Measurements from ENCODE around the gene RETREG3. TPM values are rescaled to one million over a fixed set of nuclear protein-coding genes. Genes with fewer than 3 reads are reported as not detected.

RETREG3 gene
- total and polyA plus RNA-seq, 8 donors: 28.8 to 78.0 (median 41.4) TPM

DNA sequence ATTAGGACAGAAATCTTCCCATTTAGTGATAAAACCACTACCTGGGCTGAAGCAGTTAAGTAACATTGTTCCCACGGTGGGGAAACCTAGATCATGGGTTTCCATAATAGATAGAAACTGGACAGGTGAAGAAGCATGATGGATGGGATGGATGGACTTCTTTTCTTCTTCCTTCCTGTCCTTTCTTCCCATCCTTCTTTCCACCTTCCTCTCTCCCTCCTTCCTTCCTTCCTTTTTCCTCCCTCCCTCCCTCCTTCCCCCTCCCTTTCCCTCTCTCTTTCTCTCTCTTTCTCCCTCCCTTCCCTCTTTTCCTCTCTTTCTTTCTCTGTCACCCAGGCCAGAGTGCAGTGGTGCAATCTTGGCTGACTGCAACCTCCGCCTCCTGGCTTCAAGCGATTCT lies 34.7 kb downstream of the RETREG3 start:
- H3K36me3 ChIP-seq: peaks cover 3 to 37% (median 28%) of the 10 kb centered on the region in 3 donors
- no peaks in the 10 kb centered on the region for H3K9me3 ChIP-seq
- H3K4me1 ChIP-seq: peaks cover 4 to 26% (median 10%) of the 10 kb centered on the region in 3 donors
- 76 to 83% methylated on average over 3 of the region's 3 CpGs for WGBS, 2 donors
- no peak for FAIRE-seq
- no peak for DNase-seq
- ATAC-seq: no peak
- H3K27ac ChIP-seq: no peak overlapping the region
- H3K4me3 ChIP-seq: no peak overlapping the region
- TF ChIP-seq, protein P1, sequence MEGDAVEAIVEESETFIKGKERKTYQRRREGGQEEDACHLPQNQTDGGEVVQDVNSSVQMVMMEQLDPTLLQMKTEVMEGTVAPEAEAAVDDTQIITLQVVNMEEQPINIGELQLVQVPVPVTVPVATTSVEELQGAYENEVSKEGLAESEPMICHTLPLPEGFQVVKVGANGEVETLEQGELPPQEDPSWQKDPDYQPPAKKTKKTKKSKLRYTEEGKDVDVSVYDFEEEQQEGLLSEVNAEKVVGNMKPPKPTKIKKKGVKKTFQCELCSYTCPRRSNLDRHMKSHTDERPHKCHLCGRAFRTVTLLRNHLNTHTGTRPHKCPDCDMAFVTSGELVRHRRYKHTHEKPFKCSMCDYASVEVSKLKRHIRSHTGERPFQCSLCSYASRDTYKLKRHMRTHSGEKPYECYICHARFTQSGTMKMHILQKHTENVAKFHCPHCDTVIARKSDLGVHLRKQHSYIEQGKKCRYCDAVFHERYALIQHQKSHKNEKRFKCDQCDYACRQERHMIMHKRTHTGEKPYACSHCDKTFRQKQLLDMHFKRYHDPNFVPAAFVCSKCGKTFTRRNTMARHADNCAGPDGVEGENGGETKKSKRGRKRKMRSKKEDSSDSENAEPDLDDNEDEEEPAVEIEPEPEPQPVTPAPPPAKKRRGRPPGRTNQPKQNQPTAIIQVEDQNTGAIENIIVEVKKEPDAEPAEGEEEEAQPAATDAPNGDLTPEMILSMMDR (IDR thresholded peaks at IDR 0.05): no peak
- intact Hi-C loops (cut with DNase I): no loop called here
- H3K27me3 ChIP-seq: no peaks in the 10 kb centered on the region

DNA sequence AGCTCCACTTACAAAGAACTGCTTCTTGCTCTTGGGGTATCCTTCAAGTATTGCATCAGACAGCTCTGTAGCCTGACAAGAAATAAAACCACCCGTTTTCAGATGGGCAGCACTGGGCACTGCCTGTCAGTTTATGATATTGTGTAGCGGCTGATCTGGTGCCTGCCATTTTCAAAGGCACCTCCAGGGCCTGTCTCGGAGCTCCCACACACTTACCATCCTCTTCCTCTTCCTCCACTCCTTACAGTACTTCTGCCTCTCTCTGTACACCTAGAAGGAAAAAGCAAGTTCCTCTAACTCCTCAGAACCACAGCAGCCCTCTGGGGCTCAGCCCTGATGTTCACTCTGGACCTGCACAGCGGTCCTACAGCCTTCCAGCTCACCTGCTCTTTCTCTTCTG lies 36.1 kb downstream of the RETREG3 start:
- no peak for ATAC-seq
- intact Hi-C loops (cut with DNase I): no loop called here
- H3K27me3 ChIP-seq: no peaks in the 10 kb centered on the region
- no peaks in the 10 kb centered on the region for H3K9me3 ChIP-seq
- H3K36me3 ChIP-seq: peaks cover 3 to 47% (median 28%) of the 10 kb centered on the region in 3 donors
- peaks cover 4 to 25% (median 10%) of the 10 kb centered on the region in 3 donors for H3K4me1 ChIP-seq
- FAIRE-seq: no peak
- H3K4me3 ChIP-seq: no peak overlapping the region
- DNase-seq: peak in 1 of 6 donors; percentile 8
- WGBS, 2 donors: 77 to 81% methylated on average over 4 of the region's 4 CpGs
- no peak overlapping the region for H3K27ac ChIP-seq
- TF ChIP-seq, protein P1 (IDR thresholded peaks at IDR 0.05): no peak

DNA sequence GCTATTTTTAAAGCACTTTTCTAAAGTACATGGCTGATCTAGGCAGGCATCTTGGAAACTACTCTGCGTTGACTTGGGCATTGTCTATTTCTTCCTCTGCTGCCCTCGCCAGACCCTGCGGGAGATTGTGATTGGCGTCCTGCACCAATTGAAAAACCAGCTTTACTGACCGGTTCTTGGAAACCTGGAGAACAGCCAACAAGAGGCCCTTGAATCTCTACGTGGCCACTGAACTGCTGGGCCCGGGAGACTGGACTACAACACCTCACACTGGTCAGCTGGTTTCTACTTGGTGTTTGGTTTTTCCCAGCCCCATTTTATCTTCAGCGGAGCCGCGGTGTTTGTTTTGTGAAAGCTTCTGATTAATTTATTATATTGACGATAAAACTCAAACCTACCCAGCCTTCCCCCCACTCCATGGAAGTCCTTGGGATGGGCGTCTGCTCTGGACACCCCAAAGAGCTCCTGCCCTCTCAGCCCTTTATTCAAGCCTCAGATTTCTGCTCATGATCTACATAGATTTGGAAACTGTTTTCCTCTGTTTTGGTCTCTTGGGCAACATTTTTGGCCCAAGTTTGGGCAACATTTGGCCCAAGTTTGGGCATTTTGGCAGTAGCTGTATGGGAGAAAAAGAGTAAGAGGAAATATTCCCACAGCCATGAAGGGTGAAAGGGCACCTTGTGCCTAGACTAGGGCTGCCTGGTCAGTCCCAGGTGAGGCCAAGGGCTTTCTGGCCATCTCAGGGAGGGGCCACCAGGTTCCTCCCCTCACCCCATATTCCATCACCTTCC lies 37.5 kb downstream of the RETREG3 start:
- Histone ChIP-seq H3K27ac (peak overlapping the region in 2 of 4 donors; percentile 15 to 46), H3K4me3 (no peak overlapping the region), H3K27me3 (no peaks in the 10 kb centered on the region), H3K4me1 (peaks cover 4 to 20% (median 4%) of the 10 kb centered on the region in 3 donors), H3K9me3 (no peaks in the 10 kb centered on the region), H3K36me3 (peaks cover 3 to 47% (median 28%) of the 10 kb centered on the region in 3 donors)
- no peak for FAIRE-seq
- DNase-seq: peak in 5 of 6 donors; percentile 42 to 73 (median 64)
- ATAC-seq: peak in 3 of 4 donors; percentile 8 to 55 (median 16)
- intact Hi-C loops (cut with DNase I): no loop called here
- 19 to 21% methylated on average over 12 of the region's 12 CpGs for WGBS, 2 donors
- TF ChIP-seq, protein P1 (IDR thresholded peaks at IDR 0.05): no peak

GRCh38 chr17:42568341-42569111 lies 40.6 kb downstream of the RETREG3 start:
- FAIRE-seq: no peak
- no peak overlapping the region for H3K4me3 ChIP-seq
- H3K36me3 ChIP-seq: peaks cover under 1 to 62% (median 34%) of the 10 kb centered on the region in 3 donors
- WGBS, 2 donors: 81 to 84% methylated on average over 14 of the region's 14 CpGs
- intact Hi-C loops (cut with DNase I): no loop called here
- peak in 1 of 6 donors; percentile 65 for DNase-seq
- H3K9me3 ChIP-seq: no peaks in the 10 kb centered on the region
- no peak for ATAC-seq
- H3K4me1 ChIP-seq: peaks cover 4 to 33% (median 5%) of the 10 kb centered on the region in 3 donors
- no peaks in the 10 kb centered on the region for H3K27me3 ChIP-seq
- H3K27ac ChIP-seq: no peak overlapping the region
- TF ChIP-seq, protein P1 (IDR thresholded peaks at IDR 0.05): no peak
